HG02852 (cell line): ENCODE measurements around the gene KLHL30.

Source experiments
- ATAC-seq: cut with Tn5 transposase; IDR thresholded peaks from one replicate; pipeline ENCODE4 v1.9.1; 2021; ENCODE audit warnings: mild to moderate bottlenecking, moderate library complexity; ENCODE audit not compliant: unreplicated experiment

KLHL30 gene

GRCh38 chr2:238130111-238130695 lies 8.3 kb upstream of the KLHL30 start:
- no peak for ATAC-seq

GRCh38 chr2:238130696-238131628 lies 7.5 kb upstream of the KLHL30 start:
- ATAC-seq, result no peak

GRCh38 chr2:238131761-238132462 lies 6.6 kb upstream of the KLHL30 start:
- ATAC-seq, result no peak

GRCh38 chr2:238132463-238133450 lies 5.7 kb upstream of the KLHL30 start:
- ATAC-seq, result no peak

- ATAC-seq, result no peak
Measured at GRCh38 chr2:238133499-238134392, 4.7 kb upstream of the KLHL30 start.

- no peak for ATAC-seq
Measured at GRCh38 chr2:238134393-238134785, 4.1 kb upstream of the KLHL30 start.

GRCh38 chr2:238135601-238136150 lies 2.8 kb upstream of the KLHL30 start:
- ATAC-seq, result no peak

- ATAC-seq, result no peak
Measured at GRCh38 chr2:238136820-238137537, 1.5 kb upstream of the KLHL30 start.

- ATAC-seq, result no peak
Measured at GRCh38 chr2:238137885-238138284, 583 bp upstream of the KLHL30 start.

- no peak for ATAC-seq
Measured at GRCh38 chr2:238139196-238140039, 950 bp downstream of the KLHL30 start.

- ATAC-seq, result no peak
Measured at GRCh38 chr2:238140040-238140439, 1.6 kb downstream of the KLHL30 start.

- ATAC-seq, result no peak
Measured at GRCh38 chr2:238140721-238141540, 2.5 kb downstream of the KLHL30 start.

GRCh38 chr2:238141541-238142318 lies 3.3 kb downstream of the KLHL30 start:
- no peak for ATAC-seq

- no peak for ATAC-seq
Measured at GRCh38 chr2:238142382-238143205, 4.1 kb downstream of the KLHL30 start.
